ENCODE measurements around the gene PTPRN2. TPM values are rescaled to one million over a fixed set of nuclear protein-coding genes. Genes with fewer than 3 reads are reported as not detected.

Gene PTPRN2
- total RNA-seq, 2 donors from 2014 or later: 30.3 to 40.7 TPM

DNA sequence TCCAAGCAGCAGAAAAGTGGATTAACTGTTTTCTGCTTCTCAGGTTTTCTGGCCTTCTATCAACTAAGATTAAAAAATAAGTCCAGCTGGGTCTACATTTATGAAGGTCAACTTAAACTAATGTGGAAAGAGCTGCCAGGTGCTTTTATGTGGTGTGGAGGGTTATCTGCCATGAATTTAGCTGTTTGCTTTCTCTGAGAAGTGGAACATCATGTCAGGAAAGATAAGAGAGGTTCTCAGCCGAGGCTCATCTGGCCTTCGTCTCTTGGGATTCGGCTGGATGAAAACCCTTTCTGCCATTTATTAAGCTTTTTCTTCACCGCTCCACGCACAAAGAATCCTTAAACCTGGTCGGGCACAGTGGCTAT is 5.5 kb downstream of the PTPRN2 start:
- intact Hi-C loops (cut with DNase I, micrococcal nuclease): no loop called here
- DNase-seq: no peak
- ATAC-seq: peak; percentile 11

GRCh38 chr7:158581440-158582088 is 6.1 kb downstream of the PTPRN2 start:
- intact Hi-C loops (cut with DNase I, micrococcal nuclease): no loop called here
- DNase-seq (peak; percentile 34 to 73), ATAC-seq (peak; percentile 84)

DNA sequence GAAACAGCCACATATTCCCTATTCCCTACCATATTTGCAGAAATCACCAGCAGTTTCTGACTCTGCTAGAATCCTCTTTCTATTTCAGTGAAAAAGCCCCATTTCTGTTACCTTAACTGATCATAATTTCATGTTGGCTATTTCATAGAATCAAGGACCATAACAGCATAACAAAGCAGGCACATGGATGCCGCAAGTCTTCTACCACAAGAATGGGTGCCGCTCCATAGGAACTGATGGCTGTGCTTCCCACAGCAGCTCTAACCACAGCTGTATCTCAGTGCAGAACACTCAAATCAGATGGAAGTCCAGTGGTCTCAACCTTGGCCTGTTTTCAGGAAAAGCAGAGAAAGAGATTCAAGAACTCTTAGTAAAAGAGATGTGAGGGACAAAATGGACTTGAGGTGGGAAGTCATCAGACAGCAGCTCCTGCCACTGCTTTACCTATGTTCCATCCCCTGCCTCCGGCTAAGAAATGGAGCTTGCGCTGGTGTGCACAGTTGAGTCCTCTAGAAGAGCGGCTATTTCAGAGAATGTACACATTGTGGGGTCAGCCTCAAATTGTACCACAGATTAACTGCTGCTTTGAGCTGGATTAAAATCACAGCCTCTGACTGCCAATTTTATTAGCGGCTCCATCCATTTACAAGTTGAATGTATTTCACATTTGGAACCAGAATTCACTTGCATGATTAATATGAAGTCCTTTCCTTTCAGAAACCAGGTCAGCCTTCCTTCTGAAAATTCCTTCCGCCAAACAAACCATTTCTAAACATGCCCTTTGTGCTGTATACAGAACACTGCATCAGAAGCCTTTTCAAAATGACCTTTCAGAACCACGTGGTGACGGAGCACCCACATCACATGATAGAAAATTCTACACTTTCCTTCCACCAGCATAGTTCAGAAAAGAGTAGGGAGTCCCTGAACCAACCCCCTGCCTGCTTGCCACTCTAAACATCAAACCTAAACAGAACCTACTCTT is 7.7 kb downstream of the PTPRN2 start:
- ATAC-seq: no peak

GRCh38 chr7:158576050-158576762 is 11.4 kb downstream of the PTPRN2 start:
- ATAC-seq (peak; percentile 83), DNase-seq (peak in 1 of 2 donors; percentile 31)
- intact Hi-C loops (cut with DNase I, micrococcal nuclease): no loop called here

More for the DNA sequence above, 7.7 kb downstream of the PTPRN2 start:
- intact Hi-C loops (cut with DNase I, micrococcal nuclease): no loop called here
- DNase-seq: no peak

- intact Hi-C loops (cut with DNase I, micrococcal nuclease): no loop called here
- DNase-seq (no peak), ATAC-seq (no peak)
Observed at GRCh38 chr7:158574308-158575036, 13.2 kb downstream of the PTPRN2 start.

- ATAC-seq: no peak
- no peak for DNase-seq
- intact Hi-C loops (cut with DNase I, micrococcal nuclease): no loop called here
Observed at GRCh38 chr7:158573310-158573709, 14.3 kb downstream of the PTPRN2 start.

DNA sequence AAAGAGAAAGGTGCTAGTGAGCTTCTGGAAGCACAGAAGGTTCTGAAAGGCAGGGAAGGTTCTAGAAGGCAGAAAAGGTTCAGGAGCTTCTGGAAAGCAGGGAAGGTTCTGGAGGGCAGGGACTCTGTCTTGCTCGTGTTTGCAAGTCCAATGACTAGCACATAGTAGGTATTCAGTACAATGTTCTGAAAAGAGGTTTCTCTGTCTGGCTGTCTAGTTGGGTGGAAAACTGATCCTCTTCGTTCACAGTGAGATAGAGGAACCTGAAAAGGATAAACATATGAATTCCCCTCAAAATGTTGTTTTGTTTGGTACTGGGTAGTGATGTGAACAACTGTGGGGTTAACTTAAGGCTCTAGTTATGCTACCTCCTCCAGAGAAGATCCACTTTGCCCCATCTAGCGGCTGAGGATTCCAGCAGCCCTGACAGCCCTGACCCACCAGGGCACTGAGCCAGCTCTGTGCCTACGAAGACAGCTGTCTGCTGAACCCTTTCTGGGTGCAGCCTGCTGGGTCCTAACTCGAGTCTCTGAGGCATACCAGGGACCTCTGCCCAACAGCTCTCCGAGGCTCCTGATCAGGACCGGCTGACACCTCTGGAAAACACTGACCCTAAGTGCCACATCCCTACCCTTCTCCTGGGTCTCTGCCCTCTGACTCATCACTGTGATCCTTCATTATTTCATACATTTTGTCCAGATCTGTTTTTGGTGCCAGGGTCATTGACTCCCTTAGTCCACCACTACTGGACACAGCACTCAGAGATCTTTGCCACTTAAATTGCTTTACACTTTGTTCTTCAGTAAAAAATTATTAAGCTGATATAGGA is 15.4 kb downstream of the PTPRN2 start:
- ATAC-seq (peak; percentile 74), DNase-seq (peak in 1 of 2 donors; percentile 46)

DNA sequence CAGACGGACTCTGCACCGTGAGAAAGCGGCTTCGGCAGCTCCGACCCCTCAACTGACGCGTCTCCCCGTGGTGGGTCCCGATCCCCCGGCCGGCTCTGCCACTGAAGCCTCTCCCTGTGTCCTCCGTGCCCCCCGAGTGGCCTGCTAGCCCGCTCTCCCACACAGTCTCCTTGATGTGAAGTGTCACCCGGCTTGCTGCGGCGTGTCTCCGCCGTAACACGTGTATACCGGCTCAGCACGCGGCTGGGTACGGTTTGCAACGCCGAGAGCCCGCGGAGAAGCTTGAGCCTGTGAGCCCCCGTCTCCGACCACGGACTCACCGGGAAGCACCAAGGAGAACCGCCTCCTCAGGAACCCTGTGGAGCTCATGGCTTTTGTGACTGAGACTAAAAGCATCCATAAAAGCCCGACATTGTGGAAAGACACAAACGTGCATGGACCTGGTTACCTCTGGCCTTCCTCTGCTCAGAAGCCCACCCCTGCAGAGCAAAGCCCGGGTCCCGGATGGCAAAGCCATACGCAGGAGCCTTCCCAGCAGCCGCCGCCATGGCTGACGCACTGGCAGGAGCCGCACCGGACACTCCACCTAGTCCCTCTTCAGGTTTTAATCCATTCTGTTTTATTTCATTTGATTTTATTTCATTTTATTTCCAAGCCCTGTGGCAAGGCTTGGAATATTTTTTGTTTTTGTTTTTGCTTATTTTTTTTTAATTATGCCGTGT is 17.0 kb downstream of the PTPRN2 start:
- intact Hi-C loops (cut with DNase I, micrococcal nuclease): no loop called here
- no peak for DNase-seq
- no peak for ATAC-seq

More for the DNA sequence above, 15.4 kb downstream of the PTPRN2 start:
- intact Hi-C loops (cut with DNase I, micrococcal nuclease): no loop called here

DNA sequence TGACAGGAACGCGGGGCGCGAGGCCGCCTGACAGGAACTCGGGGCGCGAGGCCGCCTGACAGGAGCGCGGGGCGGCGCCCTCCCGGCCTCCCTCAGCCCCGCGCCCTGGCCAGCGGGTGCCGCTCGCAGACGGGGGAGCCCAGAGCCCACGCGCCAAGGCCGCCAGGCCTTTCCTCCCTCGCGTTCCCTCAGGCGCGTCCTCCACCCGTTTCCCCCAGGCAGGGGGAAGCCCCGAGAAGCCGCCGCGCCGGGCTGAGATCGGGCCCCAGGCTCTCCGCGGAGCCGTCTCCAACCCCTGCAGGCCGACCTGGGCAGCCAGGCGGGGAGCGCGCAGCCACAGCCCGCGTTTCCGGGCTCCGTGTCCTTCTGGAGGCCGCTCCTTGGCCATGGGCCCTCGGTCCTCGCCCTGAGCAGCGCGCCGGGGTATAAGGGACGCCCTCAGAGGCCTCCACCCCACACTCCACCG is 17.7 kb downstream of the PTPRN2 start:
- ATAC-seq (peak; percentile 54), DNase-seq (no peak)
- intact Hi-C loops (cut with DNase I, micrococcal nuclease): no loop called here

DNA sequence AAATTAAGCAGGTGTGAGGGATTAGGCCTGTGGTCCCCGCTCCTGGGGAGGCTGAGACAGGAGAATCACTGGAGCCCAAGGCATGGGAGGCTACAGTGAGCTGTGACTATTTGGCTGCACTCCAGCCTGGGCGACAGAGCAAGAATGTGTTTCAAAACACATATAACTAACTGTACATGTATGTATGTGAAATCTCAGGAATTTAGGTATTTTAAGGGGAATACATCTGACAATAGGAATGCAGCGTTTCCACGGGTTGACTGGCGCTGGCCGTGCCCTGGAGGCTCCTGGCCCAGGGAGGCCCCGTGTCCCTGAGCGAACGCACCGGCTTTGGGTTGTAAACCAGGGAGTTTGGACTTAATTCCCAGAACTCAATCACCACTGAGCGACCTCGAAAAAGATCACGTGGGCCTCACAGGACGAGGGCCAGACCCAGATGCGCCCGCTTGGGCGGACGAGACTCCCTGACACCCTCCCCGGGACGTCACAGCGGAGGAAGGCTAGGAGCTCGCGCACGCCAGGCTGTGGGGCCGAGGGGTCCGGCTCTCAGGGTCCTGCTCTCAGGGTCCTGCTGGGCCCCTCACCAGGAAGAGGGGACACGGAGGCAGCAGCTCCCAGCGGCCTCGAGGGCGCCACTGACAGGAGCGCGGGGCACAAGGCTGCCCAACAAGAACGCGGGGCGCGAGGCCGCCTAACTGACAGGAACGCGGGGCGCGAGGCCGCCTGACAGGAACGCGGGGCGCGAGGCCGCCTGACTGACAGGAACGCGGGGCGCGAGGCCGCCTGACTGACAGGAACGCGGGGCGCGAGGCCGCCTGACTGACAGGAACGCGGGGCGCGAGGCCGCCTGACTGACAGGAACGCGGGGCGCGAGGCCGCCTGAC is 18.4 kb downstream of the PTPRN2 start:
- no peak for ATAC-seq
- intact Hi-C loops (cut with DNase I, micrococcal nuclease): no loop called here
- DNase-seq: no peak

GRCh38 chr7:158567153-158567603 is 20.4 kb downstream of the PTPRN2 start:
- ATAC-seq (peak; percentile 69), DNase-seq (no peak)
- intact Hi-C loops (cut with DNase I, micrococcal nuclease): no loop called here

GRCh38 chr7:158564663-158565035 is 23.0 kb downstream of the PTPRN2 start:
- intact Hi-C loops (cut with DNase I, micrococcal nuclease): no loop called here
- no peak for DNase-seq
- no peak for ATAC-seq

- intact Hi-C loops (cut with DNase I, micrococcal nuclease): no loop called here
- DNase-seq (no peak), ATAC-seq (no peak)
Observed at GRCh38 chr7:158563911-158564662, 23.5 kb downstream of the PTPRN2 start.

DNA sequence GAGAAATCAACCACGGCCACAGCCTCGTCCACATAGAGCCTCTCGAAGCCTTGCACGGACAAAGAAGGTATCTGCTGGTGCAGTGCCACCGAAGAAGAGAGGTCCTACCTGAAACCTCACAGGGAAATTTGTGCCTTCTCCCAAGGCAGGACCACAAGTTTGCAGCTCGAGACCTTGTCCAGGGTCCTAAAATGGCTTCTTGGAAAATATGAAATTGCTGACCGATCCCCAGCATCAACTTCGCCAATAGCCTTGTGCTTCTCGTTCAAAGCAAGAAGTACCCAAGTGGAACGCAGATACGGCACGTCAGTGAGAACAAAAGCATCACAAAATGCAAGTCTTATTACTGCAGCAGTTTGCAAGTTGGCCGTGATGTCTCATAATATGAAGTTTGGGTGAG is 24.6 kb downstream of the PTPRN2 start:
- ATAC-seq: no peak
- DNase-seq: no peak

DNA sequence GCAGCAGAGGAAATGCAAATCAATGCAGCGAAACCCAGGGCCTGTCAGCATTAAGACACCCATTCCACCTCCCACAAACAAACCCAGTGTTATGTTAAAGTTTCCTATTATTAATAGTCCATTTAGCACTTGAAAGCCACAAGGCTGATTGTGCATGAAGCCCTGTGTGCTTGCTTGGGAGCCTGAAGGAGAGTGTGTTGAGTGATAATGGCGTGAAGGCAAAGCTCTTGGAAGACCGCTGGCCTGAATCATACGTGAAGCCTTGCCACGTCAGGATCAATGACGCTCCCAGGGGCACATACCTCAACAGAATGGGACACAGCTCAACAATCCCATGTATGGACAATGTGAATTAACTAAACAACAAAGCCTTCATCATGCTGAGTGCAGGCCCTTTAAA is 25.1 kb downstream of the PTPRN2 start:
- DNase-seq (no peak), ATAC-seq (no peak)
- intact Hi-C loops (cut with DNase I, micrococcal nuclease): no loop called here

More for the DNA sequence above, 24.6 kb downstream of the PTPRN2 start:
- intact Hi-C loops (cut with DNase I, micrococcal nuclease): no loop called here

GRCh38 chr7:158561659-158562058 is 26.0 kb downstream of the PTPRN2 start:
- no peak for ATAC-seq
- DNase-seq: no peak
- intact Hi-C loops (cut with DNase I, micrococcal nuclease): no loop called here
